ENCODE data around the gene DUSP3.
A peak's percentile ranks its signal among the peaks of the same experiment; 100 is the strongest.

DUSP3 gene

GRCh38 chr17:43722870-43723665, 55.7 kb downstream of the DUSP3 start:
- DNase-seq: peak; percentile 20

- DNase-seq: no peak
These were observed 56.5 kb downstream of the DUSP3 start for GRCh38 chr17:43722269-43722619.

- DNase-seq: no peak
These were observed 57.1 kb downstream of the DUSP3 start for GRCh38 chr17:43721537-43722268.

- peak; percentile 47 for DNase-seq
These were observed 58.3 kb downstream of the DUSP3 start for GRCh38 chr17:43720311-43721060.

GRCh38 chr17:43719578-43719977, 59.2 kb downstream of the DUSP3 start:
- DNase-seq: no peak

GRCh38 chr17:43718544-43718943, 60.2 kb downstream of the DUSP3 start:
- DNase-seq: no peak

- no peak for DNase-seq
These were observed 60.9 kb downstream of the DUSP3 start for GRCh38 chr17:43717913-43718312.
